GM18505 (cell line): ENCODE results near the gene AVP.

ENCODE experiments used
- ATAC-seq: cut with Tn5 transposase; IDR thresholded peaks from one replicate; pipeline ENCODE4 v1.9.1; 2021; ENCODE audit not compliant: unreplicated experiment
- POLR2A ChIP-seq: IDR thresholded peaks from 4 replicates; pipeline ENCODE4 v1.6.1; 2011; ENCODE audit warnings: borderline replicate concordance; ENCODE audit not compliant: insufficient read depth, insufficient read length; ENCODE audit errors: extremely low read depth

AVP gene

GRCh38 chr20:3116341-3116740, 31.8 kb upstream of the AVP start:
- ATAC-seq = no peak
- no peak for TF ChIP-seq POLR2A

- no peak for TF ChIP-seq POLR2A
- ATAC-seq = no peak
Observed at GRCh38 chr20:3115190-3116107, 30.9 kb upstream of the AVP start.

- TF ChIP-seq POLR2A = no peak
- ATAC-seq = no peak
Observed at GRCh38 chr20:3111995-3112394, 27.5 kb upstream of the AVP start.

- no peak for TF ChIP-seq POLR2A
- no peak for ATAC-seq
Observed at GRCh38 chr20:3111507-3111906, 27.0 kb upstream of the AVP start.

- ATAC-seq = no peak
Observed at GRCh38 chr20:3109350-3110302, 25.1 kb upstream of the AVP start.

GRCh38 chr20:3107464-3108025, 23.0 kb upstream of the AVP start:
- ATAC-seq = no peak
- TF ChIP-seq POLR2A = no peak

More at GRCh38 chr20:3109350-3110302, 25.1 kb upstream of the AVP start:
- TF ChIP-seq POLR2A = no peak

- TF ChIP-seq POLR2A = no peak
- no peak for ATAC-seq
Observed at GRCh38 chr20:3106658-3107463, 22.3 kb upstream of the AVP start.

- no peak for TF ChIP-seq POLR2A
Observed at GRCh38 chr20:3106185-3106584, 21.7 kb upstream of the AVP start.

GRCh38 chr20:3105256-3106137, 21.0 kb upstream of the AVP start:
- ATAC-seq = no peak
- TF ChIP-seq POLR2A = no peak

More at GRCh38 chr20:3106185-3106584, 21.7 kb upstream of the AVP start:
- ATAC-seq = no peak

- no peak for ATAC-seq
- TF ChIP-seq POLR2A = no peak
Observed at GRCh38 chr20:3103369-3104032, 19.0 kb upstream of the AVP start.
